ENCODE results near the gene HEXD.

The HEXD gene

GRCh38 chr17:82486231-82487094 lies 68.3 kb downstream of the HEXD start:
- DNase-seq (ENCODE audit: low read depth in 4 of 4, low spot score in 1 of 4), result no peak

GRCh38 chr17:82487910-82488309 lies 69.8 kb downstream of the HEXD start:
- no peak for DNase-seq (ENCODE audit: low read depth in 4 of 4, low spot score in 1 of 4)

DNA sequence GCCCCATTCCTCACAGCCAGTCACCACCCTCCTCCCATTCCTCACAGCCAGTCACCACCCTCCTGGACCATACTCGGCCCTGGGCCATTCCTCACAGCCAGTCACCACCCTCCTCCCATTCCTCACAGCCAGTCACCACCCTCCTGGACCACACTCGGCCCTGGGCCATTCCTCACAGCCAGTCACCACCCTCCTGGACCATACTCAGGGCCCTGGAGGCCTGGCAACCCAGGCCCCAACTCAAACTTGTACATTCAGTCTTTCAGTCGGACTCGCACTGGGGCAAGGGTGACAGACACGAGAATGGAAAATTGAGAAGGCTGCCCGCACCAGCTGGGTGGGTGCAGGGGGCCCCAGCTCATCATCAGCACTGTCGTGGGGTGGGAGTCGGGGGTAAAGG lies 71.0 kb downstream of the HEXD start:
- no peak for DNase-seq (ENCODE audit: low read depth in 4 of 4, low spot score in 1 of 4)

DNA sequence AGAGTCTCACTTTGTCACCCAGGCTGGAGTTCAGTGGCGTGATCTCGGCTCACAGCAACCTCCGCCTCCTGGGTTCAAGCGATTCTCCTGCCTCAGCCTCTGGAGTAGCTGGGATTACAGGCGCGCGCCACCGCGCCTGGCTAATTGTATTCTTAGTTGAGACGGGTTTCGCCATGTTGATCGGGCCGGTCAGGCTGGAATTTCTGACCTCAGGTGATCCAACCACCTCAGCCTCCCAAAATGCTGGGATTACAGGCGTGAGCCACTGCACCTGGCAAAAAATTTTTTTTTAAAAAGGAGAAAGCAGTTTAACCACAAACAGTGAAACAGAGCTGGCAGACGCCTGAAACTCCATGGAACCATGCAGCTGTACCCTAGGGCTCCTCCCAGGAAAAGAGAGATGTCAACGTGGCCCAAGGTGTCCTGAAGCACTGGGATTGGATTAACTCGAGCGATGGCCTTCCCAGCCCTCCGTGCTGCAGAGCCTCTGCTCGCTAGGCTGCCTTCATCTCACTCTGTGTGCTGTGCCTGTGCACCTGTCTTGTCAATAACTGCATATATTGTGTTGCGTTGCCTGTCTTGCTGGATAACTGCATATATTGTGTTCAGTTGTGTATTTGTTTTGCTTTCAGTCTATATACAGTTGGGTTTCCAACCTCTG lies 71.8 kb downstream of the HEXD start:
- no peak for DNase-seq (ENCODE audit: low read depth in 4 of 4, low spot score in 1 of 4)

- no peak for DNase-seq (ENCODE audit: low read depth in 4 of 4, low spot score in 1 of 4)
These were observed 72.5 kb downstream of the HEXD start for GRCh38 chr17:82490512-82491195.

DNA sequence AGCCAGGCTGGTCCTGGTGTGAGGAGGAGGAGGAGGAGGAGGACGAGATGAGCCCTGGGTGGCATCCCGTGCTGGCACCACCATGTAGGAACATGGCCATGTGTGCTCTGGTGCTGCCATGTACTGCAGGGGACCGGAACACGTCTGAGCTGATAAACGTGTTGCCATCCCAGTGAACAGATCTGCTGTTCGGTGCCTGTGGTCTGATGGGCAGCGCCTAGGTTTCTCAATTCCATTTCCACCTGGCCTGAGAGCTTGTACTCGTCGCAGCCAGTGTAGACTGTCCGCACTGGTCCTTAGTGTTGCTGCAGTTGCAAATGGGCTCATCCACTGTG lies 73.0 kb downstream of the HEXD start:
- DNase-seq (ENCODE audit: low read depth in 4 of 4, low spot score in 1 of 4), result no peak

DNA sequence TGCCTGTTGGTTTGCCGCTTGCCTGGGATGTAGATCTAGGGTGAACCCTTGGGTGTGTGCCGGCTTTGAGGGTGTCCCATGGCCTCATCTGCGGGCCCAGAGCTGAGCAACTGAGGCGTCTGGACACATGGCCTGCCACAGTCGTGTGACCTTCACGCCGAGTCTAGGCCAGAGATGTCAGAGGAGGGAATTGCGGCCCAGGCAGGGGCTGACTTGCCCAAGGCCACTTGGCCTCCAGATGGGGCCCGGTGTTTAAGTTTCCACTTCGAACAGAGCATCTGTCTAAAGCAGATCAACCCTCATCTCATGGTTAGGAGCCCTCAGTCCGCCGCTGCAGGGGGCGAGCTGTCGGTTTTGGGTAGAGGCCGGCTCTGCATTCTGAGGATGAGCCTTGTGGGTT lies 73.4 kb downstream of the HEXD start:
- DNase-seq (ENCODE audit: low read depth in 4 of 4, low spot score in 1 of 4), result no peak

All from stimulated activated CD4-positive, alpha-beta T cell treated with anti-CD3 and anti-CD28 coated beads, Interleukin-1b, Interleukin-23, amount 100 ng/mL, for 24 hours (primary cell).